Calu3 (cell line): ENCODE results near the gene DSP. TPM values are rescaled to one million over a fixed set of nuclear protein-coding genes. Genes with fewer than 3 reads are reported as not detected.

ENCODE experiments used
- BruUV-seq: library from RNA; stranded (reverse); fragments of 400-500 nt; replicated peaks from 2 replicates; lab custom pipeline; 2021; lab: Mats Ljungman, UMichigan
- CTCF ChIA-PET: fragments of 300-600 bp; sonication (Branson Sonifier 250); formaldehyde crosslinking; loops from one replicate; lab custom pipeline; 2022; ENCODE audit warnings: antibody characterized with exemption; lab: Charles Lee
- DNase-seq: peaks from one replicate; pipeline ENCODE4 v3.0.0; 2022
- H3K27ac Mint-ChIP-seq: one replicate; pipeline ENCODE4 v1.8.0; 2022; ENCODE audit warnings: mixed read lengths; ENCODE audit not compliant: unreplicated experiment
- H3K27me3 Mint-ChIP-seq: one replicate; pipeline ENCODE4 v1.8.0; 2022; ENCODE audit warnings: mixed read lengths; ENCODE audit not compliant: unreplicated experiment
- H3K36me3 Mint-ChIP-seq: one replicate; pipeline ENCODE4 v1.8.0; 2022; ENCODE audit warnings: mild to moderate bottlenecking, moderate library complexity, mixed read lengths; ENCODE audit not compliant: insufficient read depth, unreplicated experiment
- H3K4me1 Mint-ChIP-seq: one replicate; pipeline ENCODE4 v1.8.0; 2022; ENCODE audit warnings: mild to moderate bottlenecking, low read depth, mixed read lengths; ENCODE audit not compliant: unreplicated experiment
- H3K4me3 Mint-ChIP-seq: one replicate; pipeline ENCODE4 v1.8.0; 2022; ENCODE audit warnings: mild to moderate bottlenecking, low read depth, moderate library complexity, mixed read lengths; ENCODE audit not compliant: unreplicated experiment
- H3K9me3 Mint-ChIP-seq: one replicate; pipeline ENCODE4 v1.8.0; 2022; ENCODE audit warnings: low read depth, mixed read lengths; ENCODE audit not compliant: unreplicated experiment
- intact Hi-C: fragments of 100-400 bp; cut with micrococcal nuclease; formaldehyde crosslinking; loops from one replicate; pipeline ENCODE4 v1.10.0; 2022; ENCODE audit not compliant: unreplicated experiment
- total RNA-seq: library from RNA; stranded (reverse); gene quantifications from 2 replicates; pipeline ENCODE4 v1.2.3, GENCODE V29; 2022
- TF ChIP-seq, protein P1 (sequence below): fragments of 200-600 bp; IDR thresholded peaks from one replicate; pipeline ENCODE4 v1.8.0; 2022; ENCODE audit warnings: antibody characterized with exemption; ENCODE audit not compliant: unreplicated experiment

DSP gene
- total RNA-seq, 1 experiment from 2014 or later, result 57.7 TPM

DNA sequence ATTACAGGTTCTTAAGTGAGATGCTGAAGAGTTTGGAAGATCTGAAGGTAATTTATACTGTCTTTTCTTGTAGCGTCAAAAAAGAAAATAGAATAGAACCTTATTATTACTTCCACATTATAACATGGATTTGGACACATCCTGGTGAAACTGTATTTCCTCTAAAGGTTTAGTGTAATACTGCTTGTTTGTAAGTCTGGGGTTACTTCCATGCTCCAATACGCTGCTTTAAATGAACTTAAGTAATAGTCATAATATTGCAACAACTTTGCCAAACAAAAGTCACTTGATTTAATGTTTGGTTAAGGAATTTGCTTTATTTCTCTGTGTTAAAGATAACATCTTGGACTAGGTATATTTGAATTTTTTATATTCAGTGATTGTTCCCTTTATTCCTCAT lies 37.0 kb downstream of the DSP start:
- Mint-ChIP-seq H3K36me3 (peaks cover 5% of the 10 kb centered on the region), H3K27ac (no peak overlapping the region), H3K4me1 (no peaks in the 10 kb centered on the region), H3K9me3 (peaks cover 2% of the 10 kb centered on the region), H3K4me3 (no peak overlapping the region), H3K27me3 (no peaks in the 10 kb centered on the region)
- TF ChIP-seq, protein P1, sequence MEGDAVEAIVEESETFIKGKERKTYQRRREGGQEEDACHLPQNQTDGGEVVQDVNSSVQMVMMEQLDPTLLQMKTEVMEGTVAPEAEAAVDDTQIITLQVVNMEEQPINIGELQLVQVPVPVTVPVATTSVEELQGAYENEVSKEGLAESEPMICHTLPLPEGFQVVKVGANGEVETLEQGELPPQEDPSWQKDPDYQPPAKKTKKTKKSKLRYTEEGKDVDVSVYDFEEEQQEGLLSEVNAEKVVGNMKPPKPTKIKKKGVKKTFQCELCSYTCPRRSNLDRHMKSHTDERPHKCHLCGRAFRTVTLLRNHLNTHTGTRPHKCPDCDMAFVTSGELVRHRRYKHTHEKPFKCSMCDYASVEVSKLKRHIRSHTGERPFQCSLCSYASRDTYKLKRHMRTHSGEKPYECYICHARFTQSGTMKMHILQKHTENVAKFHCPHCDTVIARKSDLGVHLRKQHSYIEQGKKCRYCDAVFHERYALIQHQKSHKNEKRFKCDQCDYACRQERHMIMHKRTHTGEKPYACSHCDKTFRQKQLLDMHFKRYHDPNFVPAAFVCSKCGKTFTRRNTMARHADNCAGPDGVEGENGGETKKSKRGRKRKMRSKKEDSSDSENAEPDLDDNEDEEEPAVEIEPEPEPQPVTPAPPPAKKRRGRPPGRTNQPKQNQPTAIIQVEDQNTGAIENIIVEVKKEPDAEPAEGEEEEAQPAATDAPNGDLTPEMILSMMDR, result no peak
- intact Hi-C loops, result no loop called here
- DNase-seq, result no peak
- CTCF ChIA-PET, result no interaction called here
- no TSS peak for BruUV-seq

DNA sequence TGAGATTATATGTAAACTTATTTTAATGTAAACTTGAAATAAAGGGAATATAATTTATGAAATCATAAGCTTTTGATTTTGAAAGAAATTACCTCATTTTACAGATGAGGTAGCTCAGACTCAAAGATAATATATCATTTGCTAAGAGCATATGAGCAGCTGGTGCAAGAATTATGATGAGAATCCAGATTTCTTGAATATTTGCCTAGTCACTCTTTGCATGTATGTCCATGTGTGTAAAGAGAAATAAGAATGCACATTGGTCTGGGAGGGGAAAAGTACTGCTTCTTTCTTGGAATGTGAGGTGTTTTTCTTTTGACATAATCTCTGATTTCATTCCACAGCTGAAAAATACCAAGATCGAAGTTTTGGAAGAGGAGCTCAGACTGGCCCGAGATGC lies 37.5 kb downstream of the DSP start:
- Mint-ChIP-seq H3K27me3 (no peaks in the 10 kb centered on the region), H3K4me3 (no peak overlapping the region), H3K36me3 (peaks cover 5% of the 10 kb centered on the region), H3K4me1 (no peaks in the 10 kb centered on the region), H3K27ac (no peak overlapping the region), H3K9me3 (peaks cover 2% of the 10 kb centered on the region)
- intact Hi-C loops, result no loop called here
- TF ChIP-seq, protein P1, result no peak
- BruUV-seq, result no TSS peak
- no peak for DNase-seq
- CTCF ChIA-PET, result no interaction called here

DNA sequence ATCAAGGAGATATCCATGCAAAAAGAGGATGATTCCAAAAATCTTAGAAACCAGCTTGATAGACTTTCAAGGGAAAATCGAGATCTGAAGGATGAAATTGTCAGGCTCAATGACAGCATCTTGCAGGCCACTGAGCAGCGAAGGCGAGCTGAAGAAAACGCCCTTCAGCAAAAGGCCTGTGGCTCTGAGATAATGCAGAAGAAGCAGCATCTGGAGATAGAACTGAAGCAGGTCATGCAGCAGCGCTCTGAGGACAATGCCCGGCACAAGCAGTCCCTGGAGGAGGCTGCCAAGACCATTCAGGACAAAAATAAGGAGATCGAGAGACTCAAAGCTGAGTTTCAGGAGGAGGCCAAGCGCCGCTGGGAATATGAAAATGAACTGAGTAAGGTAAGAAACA lies 38.4 kb downstream of the DSP start:
- H3K36me3 Mint-ChIP-seq, result peaks cover 5% of the 10 kb centered on the region
- H3K4me1 Mint-ChIP-seq, result no peaks in the 10 kb centered on the region
- peaks cover 2% of the 10 kb centered on the region for H3K9me3 Mint-ChIP-seq
- CTCF ChIA-PET, result interaction anchor here (1.7 kb wide), 1 partner anchor 10 kb away, joined by 4 read pairs; the partner anchor contains the start of gene SNRNP48
- BruUV-seq, result no TSS peak
- H3K27ac Mint-ChIP-seq, result no peak overlapping the region
- TF ChIP-seq, protein P1, result no peak
- no peaks in the 10 kb centered on the region for H3K27me3 Mint-ChIP-seq
- no peak overlapping the region for H3K4me3 Mint-ChIP-seq
- intact Hi-C loops, result no loop called here
- no peak for DNase-seq

DNA sequence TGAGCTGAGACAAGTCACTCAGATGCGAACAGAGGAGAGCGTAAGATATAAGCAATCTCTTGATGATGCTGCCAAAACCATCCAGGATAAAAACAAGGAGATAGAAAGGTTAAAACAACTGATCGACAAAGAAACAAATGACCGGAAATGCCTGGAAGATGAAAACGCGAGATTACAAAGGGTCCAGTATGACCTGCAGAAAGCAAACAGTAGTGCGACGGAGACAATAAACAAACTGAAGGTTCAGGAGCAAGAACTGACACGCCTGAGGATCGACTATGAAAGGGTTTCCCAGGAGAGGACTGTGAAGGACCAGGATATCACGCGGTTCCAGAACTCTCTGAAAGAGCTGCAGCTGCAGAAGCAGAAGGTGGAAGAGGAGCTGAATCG lies 39.1 kb downstream of the DSP start:
- CTCF ChIA-PET, result interaction anchor here (0.5 to 1.7 kb wide), 2 partner anchors 9 to 654 kb away, joined by 3 to 4 read pairs; partner anchors contain the start of gene SNRNP48
- Mint-ChIP-seq H3K27me3 (no peaks in the 10 kb centered on the region), H3K9me3 (peaks cover 2% of the 10 kb centered on the region), H3K36me3 (peaks cover 5% of the 10 kb centered on the region), H3K27ac (no peak overlapping the region), H3K4me3 (no peak overlapping the region), H3K4me1 (no peaks in the 10 kb centered on the region)
- DNase-seq, result no peak
- intact Hi-C loops, result no loop called here
- TF ChIP-seq, protein P1, result no peak
- TSS peak; percentile 44 for BruUV-seq
